ENCODE data around the gene RAPH1.

The RAPH1 gene

GRCh38 chr2:203347375-203347774 is 187.7 kb downstream of the RAPH1 start:
- H3K36me3 ChIP-seq (ENCODE audit: control insufficient read depth, insufficient read depth, low read length) = no peaks in the 10 kb centered on the region; the same call in 1 of the 2 replicates
- H3K4me3 ChIP-seq (replicated peaks; ENCODE audit: low read depth, low read length) = no peak overlapping the region
- H3K27me3 ChIP-seq (replicated peaks; ENCODE audit: control insufficient read depth, insufficient read depth, low read length) = no peaks in the 10 kb centered on the region
- no peak for DNase-seq (ENCODE audit: extremely low read depth, insufficient read length)
- TF ChIP-seq, protein P1, sequence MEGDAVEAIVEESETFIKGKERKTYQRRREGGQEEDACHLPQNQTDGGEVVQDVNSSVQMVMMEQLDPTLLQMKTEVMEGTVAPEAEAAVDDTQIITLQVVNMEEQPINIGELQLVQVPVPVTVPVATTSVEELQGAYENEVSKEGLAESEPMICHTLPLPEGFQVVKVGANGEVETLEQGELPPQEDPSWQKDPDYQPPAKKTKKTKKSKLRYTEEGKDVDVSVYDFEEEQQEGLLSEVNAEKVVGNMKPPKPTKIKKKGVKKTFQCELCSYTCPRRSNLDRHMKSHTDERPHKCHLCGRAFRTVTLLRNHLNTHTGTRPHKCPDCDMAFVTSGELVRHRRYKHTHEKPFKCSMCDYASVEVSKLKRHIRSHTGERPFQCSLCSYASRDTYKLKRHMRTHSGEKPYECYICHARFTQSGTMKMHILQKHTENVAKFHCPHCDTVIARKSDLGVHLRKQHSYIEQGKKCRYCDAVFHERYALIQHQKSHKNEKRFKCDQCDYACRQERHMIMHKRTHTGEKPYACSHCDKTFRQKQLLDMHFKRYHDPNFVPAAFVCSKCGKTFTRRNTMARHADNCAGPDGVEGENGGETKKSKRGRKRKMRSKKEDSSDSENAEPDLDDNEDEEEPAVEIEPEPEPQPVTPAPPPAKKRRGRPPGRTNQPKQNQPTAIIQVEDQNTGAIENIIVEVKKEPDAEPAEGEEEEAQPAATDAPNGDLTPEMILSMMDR (IDR thresholded peaks at IDR 0.05; ENCODE audit: insufficient read depth, low read length, poor library complexity, severe bottlenecking) = no peak

DNA sequence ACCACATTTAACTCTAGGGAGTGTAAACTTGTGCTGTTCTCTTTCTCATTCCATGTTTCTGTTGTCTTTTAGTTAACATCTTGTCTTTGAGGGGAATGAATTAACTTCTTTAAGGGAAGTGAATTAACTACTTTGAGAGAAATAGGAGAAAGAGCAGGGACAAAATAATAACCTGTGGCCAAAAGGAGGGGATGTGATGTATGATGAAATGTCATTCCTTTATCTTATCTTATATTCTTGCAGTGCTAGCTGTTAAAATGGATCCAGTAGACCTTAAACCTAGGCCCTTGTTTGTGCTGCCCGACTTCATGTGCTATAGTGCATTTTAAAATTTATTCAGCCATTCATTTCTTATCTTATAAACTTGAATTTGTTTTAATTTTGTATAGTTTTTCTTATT is 188.5 kb downstream of the RAPH1 start:
- no peak for DNase-seq (ENCODE audit: extremely low read depth, insufficient read length)
- Histone ChIP-seq H3K4me3 (replicated peaks; ENCODE audit: low read depth, low read length) (no peak overlapping the region), H3K36me3 (ENCODE audit: control insufficient read depth, insufficient read depth, low read length) (no peaks in the 10 kb centered on the region; the same call in 1 of the 2 replicates), H3K27me3 (replicated peaks; ENCODE audit: control insufficient read depth, insufficient read depth, low read length) (no peaks in the 10 kb centered on the region)
- TF ChIP-seq, protein P1 (IDR thresholded peaks at IDR 0.05; ENCODE audit: insufficient read depth, low read length, poor library complexity, severe bottlenecking) = no peak

- Histone ChIP-seq H3K27me3 (replicated peaks; ENCODE audit: control insufficient read depth, insufficient read depth, low read length) (no peaks in the 10 kb centered on the region), H3K4me3 (replicated peaks; ENCODE audit: low read depth, low read length) (no peak overlapping the region), H3K36me3 (ENCODE audit: control insufficient read depth, insufficient read depth, low read length) (no peaks in the 10 kb centered on the region)
- DNase-seq (ENCODE audit: extremely low read depth, insufficient read length) = no peak
- TF ChIP-seq, protein P1 (IDR thresholded peaks at IDR 0.05; ENCODE audit: insufficient read depth, low read length, poor library complexity, severe bottlenecking) = no peak
These were observed 190.4 kb downstream of the RAPH1 start for GRCh38 chr2:203344667-203345066.
